CD4-positive, alpha-beta T cell treated with Interleukin-2 at 100 ng/mL for 4 hours (primary cell): ENCODE data around the gene DNAJB7.
"Not testable (repeated sequence)": the region's sequence is repeated elsewhere in the genome, so short reads cannot be mapped to it uniquely, and the experiment has no call there.

ENCODE experiments used
- DNase-seq: peaks from one replicate; pipeline ENCODE4 v3.0.0-alpha.2; 2020; ENCODE audit warnings: low spot score

Gene DNAJB7

DNA sequence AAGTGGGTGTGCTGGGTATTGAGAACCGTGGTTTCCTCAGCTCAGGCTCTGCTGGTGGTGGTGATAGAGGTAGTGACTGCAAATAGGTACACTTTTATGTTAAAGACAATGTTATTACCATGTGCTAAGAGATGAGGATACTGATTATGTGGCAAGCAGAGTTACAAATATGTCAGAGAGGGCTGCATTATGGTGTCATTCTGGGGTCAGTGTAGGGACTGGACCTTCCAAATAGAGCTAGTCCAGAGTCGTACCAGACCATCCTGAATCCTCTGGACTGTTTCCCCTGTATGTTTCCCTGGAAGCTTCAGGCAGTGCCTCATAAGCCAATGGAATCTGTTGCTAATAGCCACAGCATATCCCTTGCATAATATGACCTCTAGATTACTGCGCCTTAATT is at the start of gene DNAJB7:
DNAJB7 (minus strand) TSS at position 101 of the 400 bp plus-strand sequence. CDS start 119 bp downstream, outside the sequence.
- DNase-seq, result no peak

- no peak for DNase-seq
Observed at GRCh38 chr22:40908895-40909294, 47.0 kb upstream of the DNAJB7 start.

- DNase-seq, result no peak
Observed at GRCh38 chr22:40904101-40904500, 42.2 kb upstream of the DNAJB7 start.

DNA sequence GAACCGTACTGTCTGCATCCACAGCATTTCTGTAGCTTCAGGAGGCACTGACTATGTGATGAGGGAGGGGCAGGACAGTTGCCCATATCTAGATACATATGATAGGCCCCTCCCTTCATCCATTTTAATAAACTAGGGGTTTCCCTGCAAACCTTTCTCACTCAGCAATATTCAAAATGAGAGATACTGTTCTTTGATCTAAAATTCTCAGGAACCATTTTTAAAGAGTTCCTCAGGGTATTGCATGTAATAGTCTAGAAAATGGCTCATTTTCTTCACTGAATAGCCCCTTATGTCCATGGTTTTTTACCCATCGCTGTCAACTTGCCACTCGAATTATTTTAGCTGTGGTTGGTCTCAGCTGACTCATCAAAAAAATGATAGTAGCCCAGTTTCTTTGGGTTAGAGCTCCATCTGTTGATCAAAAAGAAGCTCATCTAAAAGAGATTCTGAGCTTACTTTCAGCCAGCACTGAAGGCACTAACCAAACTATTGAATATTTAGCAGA is 37.0 kb upstream of the DNAJB7 start:
- DNase-seq, result peak; percentile 68

DNA sequence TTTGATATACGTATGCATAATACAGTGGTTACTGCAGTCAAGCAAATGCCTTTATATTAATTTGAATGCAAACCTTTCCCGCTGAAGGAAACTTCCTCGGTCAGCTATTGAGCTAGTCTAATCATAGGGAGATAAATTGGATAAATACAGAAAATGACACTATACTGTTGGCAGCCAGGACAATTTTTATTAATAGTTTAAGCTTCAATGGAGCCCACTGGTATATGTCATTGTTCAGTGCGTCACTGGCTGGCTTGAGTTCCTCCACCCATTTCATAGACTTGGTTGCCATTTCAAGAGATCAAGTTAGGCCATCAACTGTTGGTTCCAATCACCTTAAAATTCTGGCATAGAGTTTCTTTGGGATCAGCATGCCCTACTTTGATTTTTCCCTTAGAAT is 32.5 kb upstream of the DNAJB7 start:
- no peak for DNase-seq

GRCh38 chr22:40890881-40891280 is 29.0 kb upstream of the DNAJB7 start:
- DNase-seq, result no peak

DNA sequence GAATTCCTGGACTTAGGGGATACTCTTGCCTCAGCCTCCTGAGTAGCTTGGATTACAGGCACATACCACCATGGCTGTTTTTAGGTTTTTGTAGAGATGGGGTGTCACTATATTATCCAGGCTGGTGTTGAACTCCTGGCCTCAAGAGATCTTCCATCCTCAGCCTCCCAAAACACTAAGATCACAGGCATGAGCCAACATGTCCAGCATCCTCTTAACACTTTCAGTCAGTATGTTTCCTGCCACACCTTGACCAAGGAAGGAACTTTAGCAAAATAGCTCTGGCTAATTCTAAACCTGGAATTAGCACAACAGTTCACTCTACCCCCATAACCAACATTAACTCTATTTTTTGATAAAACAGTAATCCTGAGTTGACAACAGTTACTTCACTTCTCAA is 27.2 kb upstream of the DNAJB7 start:
- DNase-seq, result no peak

DNA sequence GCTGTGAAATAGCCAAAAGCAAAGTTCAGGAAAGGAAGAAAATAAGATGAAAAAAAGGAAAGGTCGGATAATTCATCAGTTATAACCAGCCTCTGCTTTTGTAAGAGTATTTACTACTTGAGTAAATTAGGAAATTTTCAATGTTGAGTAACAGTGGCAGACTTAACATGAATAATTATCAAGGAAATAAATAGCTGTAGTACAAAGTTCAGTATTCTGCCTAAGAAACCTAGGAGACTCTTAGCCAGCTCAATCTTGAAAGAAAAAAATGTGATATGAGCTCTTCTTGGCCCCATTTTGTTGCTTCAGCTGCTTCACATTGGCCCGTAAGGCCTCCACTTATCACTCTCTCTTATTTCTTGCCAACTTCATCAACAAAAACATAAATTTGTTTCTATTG is 17.0 kb upstream of the DNAJB7 start:
- DNase-seq, result no peak

- DNase-seq, result no peak
Observed at GRCh38 chr22:40877488-40877887, 15.6 kb upstream of the DNAJB7 start.

DNA sequence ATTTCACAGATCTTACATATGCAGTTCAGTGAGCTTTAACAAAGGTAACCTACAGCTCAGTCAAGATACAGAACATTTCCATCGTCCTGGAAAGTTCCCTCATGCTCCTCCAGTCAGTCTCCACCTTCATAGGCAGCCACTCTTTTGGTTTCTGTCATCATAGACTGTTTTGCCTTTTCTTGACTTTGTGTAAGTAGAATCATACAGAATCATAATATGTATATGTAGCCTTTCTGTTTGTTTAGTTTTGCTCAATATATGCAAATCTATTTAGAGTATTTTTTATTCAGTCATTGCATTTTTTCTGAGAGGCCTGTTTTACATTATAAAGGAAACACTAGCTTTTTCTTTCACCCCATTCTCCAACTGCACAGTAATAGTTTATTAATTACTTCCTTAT is 15.0 kb upstream of the DNAJB7 start:
- DNase-seq, result no peak

- DNase-seq, result no peak
Observed at GRCh38 chr22:40875111-40875510, 13.2 kb upstream of the DNAJB7 start.

- no peak for DNase-seq
Observed at GRCh38 chr22:40874016-40874415, 12.1 kb upstream of the DNAJB7 start.

GRCh38 chr22:40868379-40868778 is 6.5 kb upstream of the DNAJB7 start:
- DNase-seq, result not testable (repeated sequence)

GRCh38 chr22:40867109-40867508 is 5.2 kb upstream of the DNAJB7 start:
- no peak for DNase-seq

- DNase-seq, result no peak
Observed at GRCh38 chr22:40862537-40862936, 624 bp upstream of the DNAJB7 start.

- DNase-seq, result no peak
Observed at GRCh38 chr22:40857309-40857855, 4.5 kb downstream of the DNAJB7 start.

DNA sequence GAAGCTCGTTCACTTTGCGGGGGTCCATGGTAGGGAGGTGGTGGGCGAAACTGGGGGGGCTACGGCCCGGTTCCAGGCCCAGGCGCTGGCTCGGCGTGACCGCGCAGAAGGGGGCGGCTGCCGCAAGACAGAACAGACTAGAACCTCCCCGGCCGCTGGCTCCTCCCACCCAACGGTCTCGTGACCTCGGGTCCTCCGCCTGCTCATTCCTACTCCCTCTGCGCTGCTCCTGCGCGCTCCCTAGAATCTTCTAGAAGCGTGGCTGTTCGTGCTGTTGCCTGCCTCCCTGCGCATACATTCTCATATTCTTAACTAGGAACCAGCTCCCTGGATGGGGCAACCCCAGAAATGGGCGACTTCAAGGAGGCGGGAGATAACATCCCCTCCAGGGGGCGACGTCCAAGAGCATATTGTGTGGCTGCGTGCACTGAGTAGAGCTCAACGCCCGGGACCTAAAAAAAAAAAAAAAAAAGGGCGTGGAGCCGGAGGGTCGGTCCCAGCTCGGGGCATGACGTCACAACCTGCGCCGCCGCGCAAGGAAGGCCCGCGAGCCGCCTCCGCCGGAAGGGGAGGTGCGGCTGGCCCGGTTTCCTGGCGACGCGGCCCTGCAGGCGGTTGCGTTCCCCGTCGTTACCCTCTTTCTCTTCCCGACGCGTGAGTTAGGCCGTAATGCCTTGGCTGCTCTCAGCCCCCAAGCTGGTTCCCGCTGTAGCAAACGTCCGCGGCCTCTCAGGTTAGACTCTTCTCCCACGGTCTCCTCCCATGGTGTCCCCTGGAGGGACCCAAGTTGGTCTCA is 5.2 kb downstream of the DNAJB7 start, which contains the start of the genes ST13 and XPNPEP3:
ST13 (minus strand) TSS at position 127 of the 796 bp plus-strand sequence; CDS start at position 28, 99 bp downstream.
XPNPEP3 (plus strand) TSS at position 636 of the 796 bp plus-strand sequence; CDS start at position 670, 34 bp downstream.
- peak; percentile 97 for DNase-seq

GRCh38 chr22:40855979-40856512 is 5.9 kb downstream of the DNAJB7 start:
- DNase-seq, result peak; percentile 17

GRCh38 chr22:40855071-40855978 is 6.6 kb downstream of the DNAJB7 start:
- DNase-seq, result peak; percentile 3

DNA sequence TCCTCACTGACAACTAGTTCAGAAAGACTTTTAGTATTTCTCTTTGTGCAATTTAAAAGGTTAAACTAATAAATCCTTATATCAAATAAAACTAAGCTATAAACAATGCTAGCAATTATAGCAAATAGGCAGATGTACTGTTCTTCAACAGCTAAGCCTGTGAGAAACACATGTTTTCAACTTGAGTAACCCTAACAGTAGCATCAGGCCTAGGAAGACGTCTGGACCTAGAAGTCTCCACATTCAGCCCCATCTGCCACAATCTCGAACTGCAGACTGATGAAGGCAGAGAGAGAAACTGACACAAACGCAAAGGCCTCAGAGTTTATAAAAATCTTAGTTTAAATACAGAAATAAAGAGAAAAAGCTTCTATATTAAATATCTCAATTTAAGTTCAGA is 8.0 kb downstream of the DNAJB7 start:
- DNase-seq, result no peak

- DNase-seq, result no peak
Observed at GRCh38 chr22:40853333-40853732, 8.6 kb downstream of the DNAJB7 start.

- DNase-seq, result not testable (repeated sequence)
Observed at GRCh38 chr22:40845816-40846215, 16.1 kb downstream of the DNAJB7 start.
